GM12891 (cell line): ENCODE measurements around the gene AGXT.

Experiments
- POLR2A ChIP-seq: IDR thresholded peaks from 2 replicates; pipeline ENCODE4 v1.6.1; 2011; ENCODE audit warnings: low read depth, low read length, control low read depth
- POLR2AphosphoS5 ChIP-seq: IDR thresholded peaks from 2 replicates; pipeline ENCODE4 v1.6.1; 2011; ENCODE audit warnings: low read depth, low read length, control low read depth
- SPI1 ChIP-seq: IDR thresholded peaks from 2 replicates; pipeline ENCODE4 v1.6.1; 2011; ENCODE audit warnings: low read depth, low read length, control low read depth

DNA sequence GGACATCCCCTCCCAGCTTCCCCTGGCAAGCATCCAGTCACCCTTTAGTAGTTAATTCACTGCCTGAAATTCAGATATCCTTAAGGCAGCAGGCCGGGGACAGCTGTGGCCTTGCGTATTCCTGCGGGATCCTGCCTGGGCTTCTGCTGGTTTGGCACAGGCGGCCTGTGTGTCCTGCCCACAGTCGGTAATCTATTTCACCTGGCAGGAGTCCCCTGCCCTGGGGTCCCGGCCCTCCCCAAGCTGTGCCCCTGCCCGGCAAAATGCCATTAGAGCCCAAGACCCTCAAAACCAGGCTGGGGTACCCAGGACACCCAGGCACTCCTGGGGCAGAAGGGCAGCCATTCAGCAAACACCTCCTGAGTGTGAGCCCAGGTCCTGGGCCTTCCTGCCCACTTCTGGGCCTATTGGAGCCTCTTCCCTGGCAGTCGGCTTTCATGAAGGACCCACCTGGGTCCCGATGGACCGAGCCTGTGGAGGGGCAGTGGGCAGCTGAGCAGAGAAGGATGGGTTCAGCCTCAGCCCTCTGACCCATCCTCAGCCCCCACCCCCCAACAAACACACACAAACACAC lies 49.1 kb downstream of the AGXT start:
- no peak for TF ChIP-seq POLR2AphosphoS5
- TF ChIP-seq POLR2A, result no peak
- no peak for TF ChIP-seq SPI1
